Measurements from ENCODE around the gene GPR162. TPM values are rescaled to one million over a fixed set of nuclear protein-coding genes. Genes with fewer than 3 reads are reported as not detected.

GPR162 gene
- 6.4 and 10.2 TPM in 2 replicates for total RNA-seq

DNA sequence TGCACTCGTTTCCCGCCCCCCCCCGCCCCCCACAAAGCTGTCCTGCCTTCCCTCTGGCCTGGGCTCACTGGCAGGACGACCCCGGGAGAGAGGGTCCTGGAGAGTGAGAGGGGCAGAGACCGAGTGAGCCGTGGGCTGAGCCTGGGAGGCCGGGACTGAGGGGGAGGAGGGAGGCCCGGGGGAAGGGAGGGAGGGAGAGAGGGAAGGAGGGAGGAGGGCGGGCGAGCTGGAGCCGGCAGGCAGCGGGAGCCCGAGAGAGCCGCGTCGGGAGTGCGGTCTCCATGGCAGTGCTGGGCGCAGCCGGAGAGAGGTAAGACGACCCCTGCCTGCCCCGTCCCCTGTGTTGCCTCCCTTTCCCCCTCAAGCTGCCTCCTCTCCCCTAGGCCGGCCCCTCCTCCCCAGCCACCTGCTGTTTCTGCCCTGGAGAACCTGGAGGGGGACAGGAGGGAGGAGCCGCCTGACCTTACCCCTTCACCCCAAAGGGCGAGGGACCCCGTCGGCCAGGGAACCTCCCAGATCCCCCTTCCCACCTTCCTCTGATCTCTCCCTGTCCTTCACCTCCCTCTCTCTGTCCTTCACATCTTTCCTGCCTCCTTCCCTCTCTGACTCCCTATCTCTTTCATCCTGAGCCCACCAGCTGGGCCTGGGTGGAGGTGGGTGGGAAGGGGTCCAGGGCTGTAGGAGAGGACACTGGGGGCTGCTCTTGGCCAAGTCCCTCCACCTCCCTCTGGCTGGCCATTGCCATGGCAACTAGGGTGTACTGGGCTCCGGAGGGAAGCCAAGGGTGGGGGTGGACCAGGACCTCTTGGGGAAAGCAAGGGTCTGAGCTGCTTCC, at the start of gene GPR162:
Gene GPR162, plus strand, starts transcription at position 231 of the 835 bp plus-strand sequence. CDS start 2,078 bp downstream, outside the sequence.

DNA sequence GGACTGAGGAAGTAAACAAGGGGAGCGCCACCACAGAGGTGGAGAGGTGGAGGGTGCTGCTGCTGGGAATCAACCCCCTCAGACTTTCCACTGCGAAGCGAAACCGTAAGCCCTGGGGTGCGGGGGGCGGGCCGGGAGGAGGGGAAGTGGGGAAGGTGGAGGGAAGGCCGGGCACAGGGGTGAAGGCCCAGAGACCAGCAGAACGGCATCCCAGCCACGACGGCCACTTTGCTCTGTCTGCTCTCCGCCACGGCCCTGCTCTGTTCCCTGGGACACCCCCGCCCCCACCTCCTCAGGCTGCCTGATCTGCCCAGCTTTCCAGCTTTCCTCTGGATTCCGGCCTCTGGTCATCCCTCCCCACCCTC, 49.3 kb upstream of the GPR162 start, which contains the start of gene LAG3:
Gene LAG3, plus strand, starts transcription at position 190 of the 365 bp plus-strand sequence. CDS start 333 bp downstream, outside the sequence.

GRCh38 chr12:6788972-6789924, 32.4 kb upstream of the GPR162 start, which contains the start of gene CD4:
Gene CD4, plus strand, starts transcription at chr12:6789528. Its CDS starts 10,611 bp downstream, at chr12:6800139.

DNA sequence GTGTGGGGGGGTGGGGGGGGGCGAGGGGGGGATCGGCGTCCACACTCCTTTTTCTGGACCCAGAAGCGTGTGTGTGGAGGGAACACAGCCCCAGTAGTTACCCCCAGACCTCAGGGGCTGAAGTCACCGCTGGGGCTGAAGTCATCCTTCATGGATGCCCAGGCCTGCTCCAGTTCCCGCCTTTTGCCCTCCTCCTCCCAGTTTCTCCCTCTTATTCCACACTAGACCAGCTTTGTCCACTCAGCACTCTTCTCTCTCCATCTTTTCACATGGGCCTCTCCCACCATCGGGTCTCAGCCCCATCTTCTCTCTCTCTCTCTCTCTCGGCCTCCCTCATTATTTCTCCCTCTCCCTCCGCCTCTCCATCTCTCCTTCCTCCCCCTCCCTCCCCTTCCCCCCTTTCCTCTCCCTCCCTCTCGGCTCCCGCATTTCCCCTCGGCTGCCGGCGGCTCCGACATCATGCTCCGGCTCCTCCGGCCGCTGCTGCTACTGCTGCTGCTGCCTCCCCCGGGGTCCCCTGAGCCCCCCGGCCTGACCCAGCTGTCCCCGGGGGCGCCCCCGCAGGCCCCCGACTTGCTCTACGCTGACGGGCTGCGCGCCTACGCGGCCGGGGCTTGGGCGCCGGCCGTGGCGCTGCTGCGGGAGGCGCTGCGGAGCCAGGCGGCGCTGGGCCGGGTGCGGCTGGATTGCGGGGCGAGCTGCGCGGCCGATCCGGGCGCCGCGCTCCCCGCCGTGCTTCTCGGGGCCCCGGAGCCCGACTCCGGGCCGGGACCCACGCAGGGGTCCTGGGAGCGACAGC, 6.6 kb downstream of the GPR162 start, which contains the start of gene P3H3:
Gene P3H3, plus strand, starts transcription at position 426 of the 799 bp plus-strand sequence. Its CDS starts 34 bp downstream, at position 460.

GRCh38 chr12:6840761-6841515, 19.3 kb downstream of the GPR162 start, which contains the start of gene GNB3:
Gene GNB3, plus strand, starts transcription at chr12:6840925. Its CDS starts 363 bp downstream, at chr12:6841288.

GRCh38 chr12:6851153-6851920, 29.7 kb downstream of the GPR162 start, which contains the start of gene CDCA3:
Gene CDCA3, minus strand, starts transcription at chr12:6851286. Its CDS starts 334 bp downstream, at chr12:6850952.

GRCh38 chr12:6851921-6852650, 30.5 kb downstream of the GPR162 start, which contains the start of gene USP5:
Gene USP5, plus strand, starts transcription at chr12:6852150. Its CDS starts 30 bp downstream, at chr12:6852180.

DNA sequence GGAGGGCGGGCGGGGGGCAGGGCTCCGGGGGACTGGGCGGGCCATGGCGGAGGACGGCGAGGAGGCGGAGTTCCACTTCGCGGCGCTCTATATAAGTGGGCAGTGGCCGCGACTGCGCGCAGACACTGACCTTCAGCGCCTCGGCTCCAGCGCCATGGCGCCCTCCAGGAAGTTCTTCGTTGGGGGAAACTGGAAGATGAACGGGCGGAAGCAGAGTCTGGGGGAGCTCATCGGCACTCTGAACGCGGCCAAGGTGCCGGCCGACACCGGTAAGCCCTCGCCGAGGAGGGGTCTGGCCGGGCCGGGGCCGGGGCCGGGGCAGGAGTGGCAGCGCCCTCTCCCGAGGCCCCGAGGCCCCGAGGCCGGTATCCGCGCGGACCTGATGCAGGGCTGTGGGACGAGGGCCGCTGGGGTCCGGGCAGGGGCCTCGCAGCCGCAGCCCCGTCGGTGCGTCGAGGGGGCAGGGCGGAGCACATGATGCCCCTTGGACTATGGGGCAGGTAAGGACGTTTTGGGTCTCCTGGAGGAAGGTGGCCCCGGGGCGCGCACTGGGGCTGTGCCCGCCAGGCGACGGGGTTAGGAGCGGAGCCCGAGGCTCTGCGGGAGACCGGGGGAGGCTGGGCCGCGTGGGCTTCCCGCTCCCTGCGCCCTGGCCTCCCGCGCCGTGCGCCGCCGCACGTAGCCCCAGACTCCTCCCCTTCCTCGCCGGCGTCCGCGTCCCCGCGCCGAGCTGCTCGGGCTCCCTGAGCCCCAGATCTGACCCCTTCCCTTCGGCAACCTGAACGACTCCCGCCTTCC, 46.0 kb downstream of the GPR162 start, which contains the start of gene TPI1:
Gene TPI1, plus strand, starts transcription at position 119 of the 798 bp plus-strand sequence. Its CDS starts 36 bp downstream, at position 155.

GRCh38 chr12:6873094-6874014, 51.7 kb downstream of the GPR162 start, which contains the start of gene SPSB2:
Gene SPSB2, minus strand, starts transcription at chr12:6873303. Its CDS starts 402 bp downstream, at chr12:6872901.

Other genes starting within 250 kb of the GPR162 start
- gene CHD4, start 214.4 kb upstream of the GPR162 start, total RNA-seq: 201 and 205 TPM in 2 replicates
- not detected in 2 replicates for gene LPAR5, start 185.9 kb upstream of the GPR162 start, total RNA-seq
- 0.27 and 0.28 TPM in 2 replicates for gene ACRBP, start 174.4 kb upstream of the GPR162 start, total RNA-seq
- 32.6 and 35.5 TPM in 2 replicates for gene ING4, start 158.7 kb upstream of the GPR162 start, total RNA-seq
- gene ZNF384, start 132.4 kb upstream of the GPR162 start, total RNA-seq: 9.0 and 12.4 TPM in 2 replicates
- gene PIANP, start 121.0 kb upstream of the GPR162 start, total RNA-seq: under 0.01 TPM in 1 of 2 replicates, not detected in the other
- gene COPS7A, start 97.8 kb upstream of the GPR162 start, total RNA-seq: 41.5 and 63.7 TPM in 2 replicates
- gene MLF2, start 68.7 kb upstream of the GPR162 start, total RNA-seq: 78.1 and 83.2 TPM in 2 replicates
- 78.6 and 93.1 TPM in 2 replicates for gene PTMS, start 55.5 kb upstream of the GPR162 start, total RNA-seq
- gene LAG3, start 49.3 kb upstream of the GPR162 start, total RNA-seq: under 0.01 and 0.09 TPM in 2 replicates
- 0.09 TPM in 1 of 2 replicates, not detected in the other for gene CD4, start 32.3 kb upstream of the GPR162 start, total RNA-seq
- gene P3H3, start 6.6 kb downstream of the GPR162 start, total RNA-seq: 57.4 and 81.5 TPM in 2 replicates
- gene GNB3, start 19.1 kb downstream of the GPR162 start, total RNA-seq: 1.3 and 1.5 TPM in 2 replicates
- gene CDCA3, start 29.5 kb downstream of the GPR162 start, total RNA-seq: 5.0 and 14.8 TPM in 2 replicates
- gene USP5, start 30.3 kb downstream of the GPR162 start, total RNA-seq: 82.9 and 94.1 TPM in 2 replicates
- gene TPI1, start 45.7 kb downstream of the GPR162 start, total RNA-seq: 1,012 and 1,804 TPM in 2 replicates
- 3.2 and 3.5 TPM in 2 replicates for gene SPSB2, start 51.5 kb downstream of the GPR162 start, total RNA-seq
- gene LRRC23, start 83.0 kb downstream of the GPR162 start, total RNA-seq: 3.0 and 7.5 TPM in 2 replicates
- gene ENO2, start 92.8 kb downstream of the GPR162 start, total RNA-seq: 5.6 and 33.4 TPM in 2 replicates
- gene ATN1, start 106.1 kb downstream of the GPR162 start, total RNA-seq: 8.1 and 15.3 TPM in 2 replicates
- not detected in 2 replicates for gene RNU7-1, start 122.0 kb downstream of the GPR162 start, total RNA-seq
- gene C12orf57, start 122.2 kb downstream of the GPR162 start, total RNA-seq: 115 and 143 TPM in 2 replicates
- 0.09 and 0.19 TPM in 2 replicates for gene PTPN6, start 129.5 kb downstream of the GPR162 start, total RNA-seq
- gene PHB2, start 148.8 kb downstream of the GPR162 start, total RNA-seq: 143 and 181 TPM in 2 replicates
- 37.2 and 38.7 TPM in 2 replicates for gene EMG1, start 149.1 kb downstream of the GPR162 start, total RNA-seq
- 4.5 and 5.4 TPM in 2 replicates for gene LPCAT3, start 196.7 kb downstream of the GPR162 start, total RNA-seq
- gene C1S, start 238.9 kb downstream of the GPR162 start, total RNA-seq: 0.18 and 2.7 TPM in 2 replicates

Measured in endothelial cell of coronary artery (primary cell).